ENCODE results near the gene RASSF5. TPM values are rescaled to one million over a fixed set of nuclear protein-coding genes. Genes with fewer than 3 reads are reported as not detected.

The RASSF5 gene
- total and polyA plus RNA-seq, 2 of the 13 experiments (the other 11 are each of a cell fraction or from before 2014, with no cell fraction given) = 0.18 to 0.40 TPM

- no TSS peak for BruUV-seq (replicated peaks)
- POLR2A ChIA-PET = no interaction called here
- FAIRE-seq (no peak), DNase-seq (ENCODE audit: low spot score) (no peak), ATAC-seq (no peak)
- intact Hi-C loops (cut with micrococcal nuclease; ENCODE audit: unreplicated experiment) (no loop called here), in situ Hi-C loops (cut with HindIII; ENCODE audit: extremely low pct_ligation_motif_present, low pct_unique_long_range_greater_than_20kb) (no loop called here)
- H3K27me3 ChIP-seq (ENCODE audit: control insufficient read depth in 1 of 2, insufficient read depth in 2 of 2, low read length in 2 of 2) = peaks cover 0 to 3% of the 10 kb centered on the region in 2 experiments; a peak in 1 of 5 replicates
- CTCF ChIA-PET (ENCODE audit: low intra/inter-chr PET ratio, low total read pairs) = no interaction called here
- no peaks in the 10 kb centered on the region for H3K79me2 ChIP-seq (ENCODE audit: insufficient read depth, low read length)
- WGBS (ENCODE audit: low lambda C conversion rate) = 56% methylated on average over 4 of the region's 5 CpGs
- H3K27ac ChIP-seq (ENCODE audit: extremely low read length, insufficient read depth, low read length) = no peak overlapping the region
- TF ChIP-seq ZNF839 (CRISPR knock-in tag; IDR thresholded peaks at IDR 0.05; ENCODE audit: borderline replicate concordance) = no peak
- TF ChIP-seq DBP (CRISPR knock-in tag; IDR thresholded peaks at IDR 0.05; ENCODE audit: not compliant biosample characterization) = no peak
- TF ChIP-seq ZNF768 (CRISPR knock-in tag; IDR thresholded peaks at IDR 0.05) = no peak
- no peak for TF ChIP-seq ZSCAN22 (CRISPR knock-in tag; IDR thresholded peaks at IDR 0.05)
- no peak for TF ChIP-seq STAT6 (CRISPR knock-in tag; IDR thresholded peaks at IDR 0.05; ENCODE audit: borderline replicate concordance)
- TF ChIP-seq IKZF5 (CRISPR knock-in tag; IDR thresholded peaks at IDR 0.05) = no peak
- TF ChIP-seq ARID3A (IDR thresholded peaks at IDR 0.05; ENCODE audit: low read depth, low read length) = no peak
- TF ChIP-seq MXD1 (CRISPR knock-in tag; IDR thresholded peaks at IDR 0.05) = no peak
- H3K36me3 ChIP-seq (replicated peaks in 1 of 2; ENCODE audit: control insufficient read depth in 1 of 2, insufficient read depth in 2 of 2, low read length in 2 of 2) = no peaks in the 10 kb centered on the region
- H3K4me1 ChIP-seq (ENCODE audit: insufficient read depth, low read length) = peaks cover 22% of the 10 kb centered on the region; the same call in 1 of the 2 replicates
- no peaks in the 10 kb centered on the region for H3K9me3 ChIP-seq (ENCODE audit: low read length)
- no peak overlapping the region for H3K4me2 ChIP-seq (ENCODE audit: low read depth, low read length)
- H4K20me1 ChIP-seq (ENCODE audit: insufficient read depth, low read length) = no peaks in the 10 kb centered on the region
- H2AFZ ChIP-seq (ENCODE audit: low read length) = no peak overlapping the region
- no peak overlapping the region for H3K4me3 ChIP-seq (replicated peaks in 1 of 3; ENCODE audit: insufficient read depth in 1 of 3, low read depth in 2 of 3, low read length in 3 of 3)
- H3K9ac ChIP-seq (ENCODE audit: insufficient read depth, low read depth, low read length) = no peak overlapping the region
Measured at GRCh38 chr1:206501881-206502280, 5.5 kb upstream of the RASSF5 start.
